SHP77 treated with DMSO at 0.1 percent for 48 hours (cell line): Measurements from ENCODE around the gene TAC4.

ENCODE experiments used
- DNase-seq: peaks from one replicate; lab custom pipeline; 2025; lab: John Stamatoyannopoulos, UW

Gene TAC4

DNA sequence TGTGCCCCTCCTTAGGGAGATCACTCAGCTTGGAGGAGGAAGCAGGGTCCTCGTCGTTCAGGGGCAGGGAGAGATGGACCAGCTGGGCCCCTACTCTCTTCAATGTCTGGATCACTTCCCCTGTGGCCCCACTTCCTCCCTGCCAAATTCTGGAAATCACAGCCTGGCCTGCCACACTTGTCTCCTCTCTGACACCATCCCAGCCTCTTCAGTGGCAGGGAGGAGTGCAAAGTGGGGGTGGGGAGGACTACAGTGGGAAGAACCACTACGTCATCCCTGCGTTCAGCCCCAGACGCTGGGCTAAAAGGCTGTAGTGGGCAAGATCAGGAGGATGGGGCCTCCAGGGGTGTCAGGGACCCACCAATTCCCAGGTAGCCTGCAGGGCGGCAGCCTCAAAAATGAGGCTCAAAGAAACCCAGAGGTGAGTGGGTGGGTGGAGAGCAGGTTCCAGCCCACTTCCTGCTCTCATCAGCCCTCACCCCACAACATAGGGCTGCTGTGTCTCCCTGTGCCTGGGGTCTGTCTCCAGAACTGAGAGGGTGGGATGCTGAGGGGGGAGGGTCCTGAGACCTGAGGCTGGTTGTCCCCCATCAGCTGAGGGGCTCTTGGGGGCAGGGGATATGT lies 25.0 kb upstream of the TAC4 start:
- DNase-seq: no peak

DNA sequence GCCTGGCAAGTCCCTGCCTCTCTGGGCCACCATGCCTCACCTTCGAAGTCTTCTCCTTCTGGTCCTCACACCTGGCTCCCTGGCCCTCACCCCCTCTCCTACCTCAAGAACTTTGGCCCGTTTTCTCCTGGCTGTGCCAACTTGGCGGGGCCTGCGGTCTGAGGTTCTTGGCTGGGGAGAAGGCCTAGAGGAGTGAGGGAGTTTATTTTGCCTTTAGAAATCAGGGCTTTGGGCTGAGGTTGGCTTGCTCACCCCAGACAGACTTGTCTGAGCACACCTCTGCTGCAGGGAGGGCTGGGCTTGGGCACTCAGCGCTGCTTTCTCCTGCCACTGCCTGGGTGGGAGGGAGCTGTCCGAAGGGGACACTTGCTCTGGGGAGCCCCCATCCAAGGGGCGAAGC lies 23.3 kb upstream of the TAC4 start:
- DNase-seq: no peak

DNA sequence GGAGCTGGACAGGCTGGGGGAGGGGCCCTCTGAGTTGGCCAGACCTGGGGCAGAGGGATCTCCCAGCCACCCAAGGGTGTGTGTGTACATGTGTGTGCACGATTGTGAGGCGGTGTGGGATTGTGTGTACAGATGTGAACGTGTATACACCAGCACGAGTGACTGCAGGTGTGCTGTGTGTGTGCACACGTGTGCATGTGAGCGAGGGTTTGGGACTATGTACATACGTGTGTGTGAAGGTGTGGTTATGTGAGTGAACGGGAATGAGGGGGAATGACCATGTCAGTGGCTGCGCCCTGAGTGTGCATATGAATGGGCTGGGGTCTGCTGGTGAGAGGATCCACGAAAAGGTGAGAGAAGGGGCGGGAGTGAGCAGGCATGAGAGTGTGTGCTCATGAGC lies 22.4 kb upstream of the TAC4 start:
- no peak for DNase-seq

DNA sequence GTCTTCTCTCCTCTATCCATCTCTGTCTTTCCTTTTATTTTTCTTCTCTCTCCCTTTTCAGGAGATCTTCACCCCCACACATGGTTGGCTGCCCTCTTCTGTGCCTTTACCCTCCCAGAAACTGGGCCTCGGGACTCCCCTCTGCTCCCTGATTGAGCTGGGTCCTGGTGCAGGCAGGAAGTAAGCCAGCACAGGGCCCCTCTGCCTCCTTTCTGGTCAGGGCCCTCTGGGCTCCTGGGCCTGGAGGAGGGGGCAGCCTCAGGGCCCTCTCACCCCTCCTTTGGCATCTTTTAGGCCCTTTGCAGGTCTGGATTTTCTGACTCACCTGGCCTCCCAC lies 21.1 kb upstream of the TAC4 start:
- DNase-seq: no peak

DNA sequence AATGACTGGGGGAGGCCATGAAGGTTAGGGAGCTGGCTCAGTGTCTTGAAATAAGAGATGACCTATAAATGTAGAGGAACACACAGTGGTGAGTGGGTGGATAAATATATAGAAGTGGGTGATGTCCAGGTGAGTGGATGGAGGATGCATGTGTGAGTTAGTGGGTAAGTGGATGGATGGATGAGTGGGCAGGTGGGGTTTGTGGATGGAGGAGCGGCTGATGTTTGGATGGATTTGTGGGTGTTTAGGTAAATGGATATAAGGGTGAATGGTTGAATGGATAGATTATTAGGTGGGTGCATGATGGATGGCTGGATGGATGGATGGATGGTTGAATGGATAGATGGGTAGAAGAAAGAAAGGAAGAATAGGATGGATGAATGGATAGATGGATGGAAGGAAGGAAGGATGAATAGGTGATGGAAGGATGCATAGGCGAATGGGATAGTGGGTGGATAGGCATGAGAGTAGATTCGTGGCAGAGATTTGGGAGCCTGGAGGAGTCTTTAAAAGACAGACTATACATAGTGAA lies 19.1 kb upstream of the TAC4 start:
- DNase-seq: no peak

DNA sequence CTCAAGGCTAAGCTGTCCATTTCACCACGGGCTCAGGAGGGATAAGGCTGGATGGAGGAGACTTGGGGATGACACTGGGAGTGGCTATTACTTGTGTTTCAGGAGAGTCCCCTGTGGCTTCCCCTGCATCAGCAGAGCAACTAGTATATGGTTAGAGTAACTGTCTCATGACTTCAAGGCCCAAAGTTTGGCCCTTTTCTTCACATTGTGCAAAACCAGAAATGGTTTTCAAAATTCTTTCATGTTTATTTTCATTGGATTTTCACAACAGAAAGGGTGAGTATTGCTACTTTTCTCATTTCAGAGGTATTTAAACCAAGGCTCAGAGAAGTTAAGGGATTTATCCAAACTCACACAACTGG lies 18.1 kb upstream of the TAC4 start:
- DNase-seq: no peak

DNA sequence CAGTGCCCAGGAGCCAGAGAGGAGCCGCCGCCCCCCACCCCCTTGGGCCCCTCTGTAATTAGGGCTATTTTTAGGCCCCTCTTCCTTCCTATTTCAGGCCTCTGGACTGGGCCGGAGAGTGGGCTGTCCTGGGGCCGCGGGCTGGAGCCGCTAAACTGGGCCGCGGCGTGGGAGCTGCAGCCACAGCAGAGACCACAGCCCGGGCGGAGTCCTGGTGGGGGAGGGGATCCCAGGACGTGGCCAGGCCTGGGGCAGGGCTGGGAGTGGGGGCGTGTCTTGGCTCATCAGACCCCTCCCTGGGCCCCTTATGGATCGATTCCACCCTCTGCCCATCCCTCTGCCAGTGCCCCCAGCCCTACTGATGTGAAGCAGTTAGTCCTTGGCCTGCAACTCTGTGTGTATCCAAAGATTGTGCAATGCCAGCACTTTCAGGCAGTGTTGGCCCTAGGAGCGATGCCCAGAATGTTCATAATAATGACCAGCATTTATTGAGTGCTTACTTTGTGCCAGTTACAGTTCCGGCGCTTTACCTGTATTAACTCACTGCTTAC lies 15.0 kb upstream of the TAC4 start:
- no peak for DNase-seq

DNA sequence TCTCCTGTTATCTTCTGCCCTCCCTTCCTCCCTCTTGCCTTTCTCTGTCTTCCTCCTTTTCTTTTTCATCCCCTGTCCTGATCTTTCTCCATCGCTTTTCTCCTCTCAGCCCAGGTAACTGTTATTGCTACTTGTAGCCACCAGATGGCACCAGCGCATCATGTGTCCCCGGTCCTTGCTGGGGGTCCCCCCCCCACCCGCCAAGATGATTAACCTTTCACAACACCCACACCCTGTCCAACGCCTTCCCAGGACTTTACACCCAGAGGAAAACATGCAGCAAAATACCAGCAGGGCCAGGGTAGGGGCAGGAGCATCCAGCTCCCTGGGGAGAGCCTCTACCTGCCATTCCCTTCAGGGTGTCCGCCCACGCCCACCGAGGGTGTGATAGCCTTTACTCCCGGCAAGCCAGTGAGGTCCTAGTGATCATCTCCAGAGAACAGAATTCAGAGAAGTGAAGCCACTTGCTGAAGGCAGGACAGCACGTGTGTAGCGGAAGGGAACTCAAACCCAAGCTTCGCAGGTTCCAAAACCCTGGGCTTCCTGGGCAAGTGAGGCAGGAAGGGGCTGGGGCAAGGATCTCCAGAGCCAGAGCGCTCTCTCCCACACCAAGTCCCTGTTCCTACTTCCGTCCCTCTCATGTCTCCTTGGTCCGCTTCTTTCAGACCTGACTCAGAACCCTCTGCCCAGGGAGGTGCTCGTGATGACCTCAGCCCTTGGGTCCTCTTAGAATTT lies 13.4 kb upstream of the TAC4 start:
- no peak for DNase-seq

DNA sequence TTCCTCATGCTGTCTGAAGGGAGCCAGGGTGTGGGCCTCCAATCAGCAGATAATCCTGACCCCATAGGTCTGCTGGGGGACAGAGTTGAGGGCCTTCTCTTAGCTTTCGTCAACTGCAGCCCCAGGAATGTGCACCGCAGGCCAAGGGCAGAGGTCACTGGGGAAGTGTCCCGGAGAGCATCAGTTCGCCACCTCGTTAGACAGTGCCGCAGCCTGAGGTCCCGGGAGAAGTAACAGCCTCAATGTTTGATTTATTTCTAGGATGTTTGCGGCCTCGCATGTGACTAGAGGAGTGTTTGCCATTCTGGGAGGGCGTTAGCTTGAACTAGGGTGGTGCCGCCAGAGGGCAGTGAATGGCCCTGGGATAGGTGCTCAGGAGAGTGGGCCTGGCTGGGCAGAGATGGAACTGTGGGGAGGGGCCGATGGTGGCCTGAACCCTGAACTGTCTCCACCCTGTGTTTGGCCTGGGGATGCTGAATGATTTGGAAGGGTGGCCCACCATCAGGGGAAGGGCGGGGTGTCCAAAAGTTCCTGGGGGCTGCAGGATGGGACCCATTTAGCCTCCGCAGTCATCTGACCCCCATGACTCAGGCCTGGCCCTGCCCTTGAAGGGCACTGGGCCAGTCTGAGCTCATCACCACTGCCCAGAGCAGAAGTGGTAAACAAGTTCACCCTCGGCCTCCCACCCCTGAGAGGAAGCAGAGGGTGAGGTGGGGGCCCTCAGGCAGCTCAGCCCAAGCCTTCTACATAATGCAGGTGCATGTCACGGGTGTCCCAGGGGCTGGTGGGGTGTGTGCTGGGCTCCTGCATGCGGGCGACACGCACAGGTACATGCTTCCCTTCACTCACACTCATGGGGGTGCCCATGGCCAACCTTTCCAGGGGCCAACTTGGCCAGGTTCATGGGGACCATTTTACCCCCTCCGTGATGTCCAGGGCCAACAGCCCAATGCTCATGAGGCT lies 12.4 kb upstream of the TAC4 start:
- DNase-seq: no peak

DNA sequence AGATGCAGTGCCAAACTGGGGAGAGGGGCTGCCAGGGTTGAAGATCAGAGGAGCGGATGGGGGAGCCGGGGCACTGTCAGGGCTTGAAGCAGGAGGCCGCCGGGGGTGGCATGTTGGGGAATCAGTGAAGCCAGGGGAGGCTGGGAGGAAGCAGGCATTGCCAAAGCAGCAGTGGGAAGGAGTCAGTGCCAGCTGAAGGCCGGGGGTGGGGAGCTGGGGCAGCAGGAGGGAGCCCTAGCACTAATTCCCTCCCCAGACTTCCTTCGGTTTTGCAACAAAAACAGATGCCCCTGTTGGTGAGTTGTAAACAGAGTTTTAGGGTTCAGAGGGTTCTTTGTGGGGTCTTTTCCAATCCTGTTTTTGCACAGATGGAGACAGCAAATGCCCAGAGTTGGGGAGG lies 10.9 kb upstream of the TAC4 start:
- no peak for DNase-seq

DNA sequence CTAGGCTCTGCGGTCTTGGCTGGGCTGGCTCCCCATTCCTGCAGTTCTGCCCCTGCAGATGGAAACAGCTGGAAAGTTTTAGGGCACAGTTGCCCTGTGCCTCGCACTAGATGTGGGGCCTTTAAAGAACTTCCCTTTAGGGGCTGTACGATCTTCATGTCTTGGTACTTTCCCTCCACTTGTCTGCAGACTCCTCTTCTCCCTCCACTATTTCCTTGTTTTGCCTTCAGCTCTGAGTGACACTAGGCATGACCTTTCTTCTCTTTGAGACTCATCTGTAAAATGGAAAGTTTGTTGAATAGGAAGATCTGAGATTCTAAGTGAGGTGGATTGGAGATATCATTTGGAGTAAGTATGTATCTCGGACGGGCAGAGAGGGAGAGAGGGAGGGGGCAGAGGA lies 6.3 kb upstream of the TAC4 start:
- no peak for DNase-seq

DNA sequence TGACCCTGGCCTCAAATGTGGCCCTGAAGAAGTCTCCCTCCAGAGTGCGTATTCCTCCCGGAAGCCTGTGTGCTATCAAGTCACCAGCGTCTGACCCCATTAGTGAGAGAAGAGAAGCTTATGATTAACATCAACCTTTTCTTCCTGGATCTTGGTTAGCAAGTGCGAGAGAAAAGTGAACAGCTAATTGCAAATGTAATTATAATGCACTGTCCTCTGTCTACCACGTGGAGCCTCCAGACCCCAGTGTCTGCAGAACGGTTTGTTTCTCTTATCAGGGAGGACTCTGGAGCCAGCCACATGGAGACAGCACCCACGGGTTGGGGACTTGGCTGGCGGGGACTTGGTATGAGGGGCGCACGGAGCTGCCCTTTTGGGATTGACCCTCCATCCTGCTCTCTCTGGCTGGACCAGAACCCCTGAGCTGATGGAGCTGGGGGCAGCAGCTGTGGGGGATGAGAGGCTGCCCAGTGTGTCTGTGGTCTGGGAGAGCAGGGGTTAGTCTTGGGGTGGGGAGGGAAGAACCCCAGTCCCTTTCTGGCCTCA lies 5.7 kb upstream of the TAC4 start:
- DNase-seq: no peak

DNA sequence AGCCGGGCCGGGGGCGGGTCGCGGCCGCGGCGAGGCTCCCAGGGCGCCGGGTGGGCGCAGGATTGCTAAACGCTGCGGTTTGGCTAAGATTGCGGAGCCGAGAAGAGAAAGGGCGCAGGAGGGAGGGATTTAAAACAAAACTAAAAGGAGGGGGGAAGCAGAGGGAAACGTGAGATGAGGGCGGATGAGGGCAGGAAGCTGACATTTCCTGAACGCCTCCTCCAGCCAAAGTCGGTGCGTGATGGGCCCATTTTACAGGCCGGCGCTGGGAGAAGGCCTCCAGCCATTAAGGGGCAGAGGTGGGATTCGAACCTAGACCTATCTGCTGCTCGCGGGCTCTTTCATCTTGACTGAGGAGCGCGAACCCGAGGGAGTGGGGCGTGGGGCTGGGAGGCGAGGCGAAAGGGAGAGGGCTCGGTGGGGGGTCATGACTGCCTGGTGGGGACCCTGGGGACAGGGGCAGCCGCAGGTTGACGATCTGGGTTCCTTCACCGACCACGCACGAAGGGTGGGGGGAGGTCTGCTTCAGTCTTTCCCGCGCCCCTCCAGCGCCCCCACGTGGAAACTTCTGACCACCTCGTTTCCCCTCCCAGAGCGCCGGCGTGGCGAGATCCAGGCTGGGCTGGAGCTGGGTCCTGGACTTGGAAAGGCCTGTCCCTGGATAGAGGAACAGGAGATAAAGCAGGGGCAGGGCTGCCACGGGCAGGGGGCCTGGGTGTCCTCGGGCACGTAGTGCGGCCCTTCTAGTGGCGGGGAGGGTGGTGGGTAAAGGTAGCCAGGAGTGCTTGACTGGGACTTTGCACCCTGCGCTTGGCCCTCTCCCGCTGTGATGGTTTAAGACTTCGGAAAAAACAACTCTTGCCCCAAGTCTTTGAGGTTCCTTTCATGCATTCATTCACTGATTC lies 3.8 kb upstream of the TAC4 start:
- DNase-seq: no peak

DNA sequence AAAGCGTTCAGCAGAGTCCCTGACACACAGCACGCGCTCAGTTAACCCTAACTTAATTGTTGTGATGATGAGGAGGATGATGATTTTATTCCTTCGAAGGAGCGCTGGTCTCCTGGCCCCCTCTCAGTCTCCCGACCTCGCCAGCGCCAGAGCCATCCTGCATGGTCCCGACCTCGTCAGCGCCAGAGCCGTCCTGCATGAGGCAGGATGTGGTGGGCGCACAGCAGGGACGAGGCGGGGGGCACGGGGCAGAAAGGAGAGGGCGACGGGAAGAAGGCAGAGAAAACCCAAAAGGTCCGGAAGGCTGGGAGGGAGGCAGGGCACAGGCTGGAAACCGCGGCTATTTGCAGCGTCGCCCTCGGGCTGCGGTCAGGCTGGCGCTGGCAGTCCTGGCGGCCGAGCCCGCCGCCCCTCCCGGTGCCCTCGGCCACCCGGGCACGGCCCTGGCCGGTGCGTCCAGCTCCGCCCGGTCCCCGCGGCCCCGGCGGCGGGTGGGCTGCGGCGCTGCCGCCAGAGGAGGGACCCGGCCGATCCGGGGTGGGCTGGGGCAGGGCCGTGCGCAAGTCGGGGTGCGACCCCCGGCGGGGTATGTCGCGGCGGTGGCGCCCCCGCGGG lies 3.0 kb upstream of the TAC4 start:
- no peak for DNase-seq

DNA sequence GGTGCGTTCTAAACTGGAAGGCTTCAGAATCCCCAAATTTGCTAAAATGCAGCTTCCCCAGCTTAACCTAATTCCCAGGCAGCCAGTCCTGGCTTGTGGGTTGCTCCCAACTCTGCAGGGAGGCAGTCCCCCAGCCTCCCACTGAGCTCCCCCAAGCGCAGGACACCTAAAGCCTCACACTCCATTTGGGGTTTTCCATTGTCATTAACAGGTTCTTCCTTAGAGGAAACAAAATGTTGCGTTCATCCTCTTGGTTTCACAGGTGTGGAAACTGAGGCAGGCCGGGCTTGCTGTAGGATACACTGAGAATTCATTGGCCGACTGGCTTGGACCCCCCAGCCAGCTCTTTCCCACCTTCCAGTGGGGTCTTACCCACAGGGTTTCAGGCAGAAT lies 2.3 kb upstream of the TAC4 start:
- DNase-seq: no peak

DNA sequence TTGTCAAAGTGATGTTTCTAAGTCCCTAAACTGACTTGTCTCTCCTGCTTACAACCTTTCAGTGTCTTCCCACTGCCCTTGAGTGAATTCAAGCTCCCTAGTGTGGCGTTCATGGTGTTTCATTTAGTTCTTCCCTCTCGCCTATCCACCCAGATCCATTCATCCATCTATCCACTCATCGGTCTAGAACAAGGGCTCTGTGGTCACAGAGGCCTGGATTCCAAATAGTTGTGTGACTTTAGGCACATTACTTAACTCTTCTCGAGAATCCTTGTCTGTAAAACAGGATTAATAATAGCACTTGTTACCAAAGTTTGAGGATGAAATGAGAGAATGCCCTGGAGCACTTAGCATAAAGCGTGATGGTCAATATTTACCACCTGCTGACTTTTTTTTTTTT lies 870 bp upstream of the TAC4 start:
- no peak for DNase-seq

DNA sequence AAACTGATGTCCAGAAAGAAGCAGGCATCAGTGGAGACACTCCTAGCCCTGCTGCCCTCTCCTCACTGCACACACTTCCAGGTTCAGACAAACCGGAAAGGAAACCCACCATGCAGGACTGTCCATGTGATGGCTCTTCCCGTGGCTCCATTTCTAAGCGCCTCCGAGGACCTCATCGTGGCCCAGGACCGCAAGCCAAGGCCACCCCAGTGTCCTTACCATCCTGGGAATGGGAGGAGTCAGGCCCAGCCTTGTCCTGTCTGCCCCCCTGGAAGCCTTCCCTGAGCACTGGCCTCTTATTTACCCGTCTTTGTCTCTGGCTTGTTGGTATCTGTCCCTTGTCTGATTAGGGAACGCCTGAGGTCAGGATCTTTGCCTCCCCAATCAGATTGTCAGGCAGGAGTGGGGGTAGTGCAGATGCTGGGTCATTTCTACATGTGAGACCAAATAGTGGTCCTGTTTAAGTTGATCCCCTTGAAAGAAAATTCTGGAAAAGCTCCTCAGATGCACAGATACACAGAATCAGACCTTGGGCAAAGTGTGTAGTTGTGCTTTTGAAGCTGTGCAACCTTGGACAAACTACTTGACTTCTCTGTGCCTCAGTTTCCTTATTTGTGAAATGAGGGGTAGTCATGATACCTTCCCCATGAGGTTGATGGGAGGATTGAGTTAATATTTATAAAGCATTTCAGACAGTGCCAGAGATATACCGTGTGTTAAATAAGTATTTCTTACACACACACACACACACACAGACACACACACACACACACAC lies 744 bp downstream of the TAC4 start:
- no peak for DNase-seq

DNA sequence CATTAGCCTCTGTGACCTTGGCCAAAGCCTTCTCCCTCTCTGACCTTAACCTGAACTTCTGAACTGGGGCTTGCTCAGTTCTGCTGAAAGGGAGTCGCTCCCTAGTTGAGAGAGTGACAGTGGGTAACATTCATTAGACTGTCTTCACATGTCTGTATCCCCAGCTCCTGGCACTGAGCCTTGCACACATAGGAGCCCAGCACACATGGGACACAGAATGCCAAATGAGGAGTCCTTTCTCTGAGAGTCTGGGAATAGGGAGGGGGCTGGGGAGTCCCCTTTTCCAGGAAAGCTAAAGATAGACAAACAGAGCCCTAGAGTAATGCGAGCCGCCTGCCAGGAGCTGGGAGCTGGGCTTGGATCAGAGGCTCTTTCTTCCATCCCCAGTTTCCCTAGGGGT lies 2.5 kb downstream of the TAC4 start:
- no peak for DNase-seq

DNA sequence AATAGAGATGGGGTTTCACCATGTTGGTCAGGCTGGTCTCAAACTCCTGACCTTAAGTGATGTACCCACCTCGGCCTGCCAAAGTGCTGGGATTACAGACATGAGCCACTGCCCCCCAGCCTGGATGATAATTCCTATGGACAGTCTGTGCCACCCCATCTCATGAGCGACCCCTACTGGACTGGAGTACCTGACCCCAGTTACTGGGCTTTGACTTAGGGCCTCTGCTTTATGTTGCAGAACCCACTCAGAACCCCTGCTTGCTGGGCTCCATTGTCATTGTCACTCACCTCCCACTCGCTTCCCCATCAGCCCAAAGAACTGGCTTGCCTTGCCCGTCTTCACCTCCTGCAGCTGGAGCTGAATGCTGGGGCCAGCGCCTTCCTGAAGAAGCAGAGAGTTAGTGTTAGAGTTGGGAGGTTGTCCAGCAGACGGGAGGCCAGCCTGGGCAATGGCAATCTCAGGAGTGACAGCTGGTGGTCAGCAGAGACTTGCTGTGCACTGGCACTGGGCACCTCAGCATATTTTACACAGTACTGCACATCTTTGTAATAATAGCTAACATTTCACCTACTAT lies 4.0 kb downstream of the TAC4 start:
- no peak for DNase-seq

DNA sequence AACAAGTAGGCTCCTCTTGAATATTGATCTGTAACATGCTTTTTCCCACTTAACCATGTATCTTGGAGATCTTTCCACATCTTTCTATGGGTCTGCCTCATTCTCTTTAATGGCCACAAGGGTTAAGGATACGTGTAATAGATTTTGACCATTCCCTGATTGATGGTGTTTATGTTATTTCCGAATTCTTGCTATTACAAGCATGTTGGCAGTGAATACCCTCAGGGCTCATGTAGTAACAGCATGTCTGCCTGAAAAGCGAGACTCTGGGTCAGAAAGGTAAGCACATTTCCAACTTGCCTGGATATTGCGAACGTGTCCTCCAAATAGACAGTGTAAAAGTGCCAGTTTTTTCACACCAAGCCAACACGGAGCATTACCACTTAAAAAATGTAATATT lies 5.0 kb downstream of the TAC4 start:
- DNase-seq: no peak
